ENCODE results near the gene ZCCHC3.

- TF ChIP-seq POLR2AphosphoS5 (IDR thresholded peaks at IDR 0.05) (no peak), POLR2A (IDR thresholded peaks at IDR 0.05) (no peak)
- TF ChIP-seq, protein P1, sequence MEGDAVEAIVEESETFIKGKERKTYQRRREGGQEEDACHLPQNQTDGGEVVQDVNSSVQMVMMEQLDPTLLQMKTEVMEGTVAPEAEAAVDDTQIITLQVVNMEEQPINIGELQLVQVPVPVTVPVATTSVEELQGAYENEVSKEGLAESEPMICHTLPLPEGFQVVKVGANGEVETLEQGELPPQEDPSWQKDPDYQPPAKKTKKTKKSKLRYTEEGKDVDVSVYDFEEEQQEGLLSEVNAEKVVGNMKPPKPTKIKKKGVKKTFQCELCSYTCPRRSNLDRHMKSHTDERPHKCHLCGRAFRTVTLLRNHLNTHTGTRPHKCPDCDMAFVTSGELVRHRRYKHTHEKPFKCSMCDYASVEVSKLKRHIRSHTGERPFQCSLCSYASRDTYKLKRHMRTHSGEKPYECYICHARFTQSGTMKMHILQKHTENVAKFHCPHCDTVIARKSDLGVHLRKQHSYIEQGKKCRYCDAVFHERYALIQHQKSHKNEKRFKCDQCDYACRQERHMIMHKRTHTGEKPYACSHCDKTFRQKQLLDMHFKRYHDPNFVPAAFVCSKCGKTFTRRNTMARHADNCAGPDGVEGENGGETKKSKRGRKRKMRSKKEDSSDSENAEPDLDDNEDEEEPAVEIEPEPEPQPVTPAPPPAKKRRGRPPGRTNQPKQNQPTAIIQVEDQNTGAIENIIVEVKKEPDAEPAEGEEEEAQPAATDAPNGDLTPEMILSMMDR (IDR thresholded peaks at IDR 0.05) = no peak
These were observed 1.5 kb downstream of the ZCCHC3 start for GRCh38 chr20:298776-299391.
